ENCODE data around the gene ANO2. TPM values are rescaled to one million over a fixed set of nuclear protein-coding genes. Genes with fewer than 3 reads are reported as not detected.

ANO2 gene
- total and polyA plus RNA-seq, 2 experiments from 2014 or later = 0.21 TPM; not detected in 1

DNA sequence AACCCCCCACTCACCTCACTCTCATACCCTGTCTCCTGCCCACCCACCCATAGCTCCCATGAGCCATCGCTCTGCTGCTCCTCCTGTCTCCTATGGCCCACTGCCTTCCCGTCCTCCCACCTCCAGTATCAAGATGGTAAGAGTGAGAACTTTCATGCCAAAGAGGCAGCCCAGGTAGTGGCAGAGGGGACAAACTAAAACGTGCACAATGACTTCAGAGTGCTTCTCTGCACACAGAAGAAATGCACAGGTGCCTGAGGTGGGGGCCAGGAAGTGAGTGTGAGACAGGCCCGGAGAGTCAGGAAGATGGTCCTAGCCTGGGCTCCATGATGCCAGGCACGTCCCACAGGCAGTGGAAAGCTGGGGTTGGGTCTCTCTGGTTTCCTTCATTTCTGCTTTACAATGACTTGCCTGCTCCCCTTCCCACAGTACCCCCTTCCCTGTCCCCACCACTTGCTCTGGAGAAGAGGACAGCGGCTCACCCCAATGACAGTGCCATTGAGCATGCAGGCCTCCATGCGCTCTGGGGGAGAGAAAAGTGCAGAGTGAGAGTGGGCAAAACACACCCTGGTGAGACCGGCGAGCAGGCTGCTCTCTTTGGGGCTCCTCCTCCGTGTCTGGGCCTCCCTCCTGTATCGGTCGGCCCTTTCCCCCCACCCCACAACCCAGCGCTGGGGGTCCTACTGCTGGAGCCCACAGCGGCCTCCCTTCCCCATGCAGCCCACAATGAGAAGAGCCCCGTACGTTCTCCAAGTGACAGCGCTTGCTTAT is 22.8 kb upstream of the ANO2 start:
- Histone ChIP-seq H3K4me3 (no peak overlapping the region), H3K27ac (no peak overlapping the region), H3K36me3 (no peaks in the 10 kb centered on the region), H3K4me1 (ENCODE audit: low read depth) (no peaks in the 10 kb centered on the region), H3K27me3 (no peaks in the 10 kb centered on the region), H3K9me3 (ENCODE audit: low read depth) (no peaks in the 10 kb centered on the region)
- DNase-seq (ENCODE audit: low read depth in 1 of 2, low spot score in 1 of 2) = no peak
- TF ChIP-seq CTCF (IDR thresholded peaks at IDR 0.05; ENCODE audit: low read depth, low read length) = no peak

DNA sequence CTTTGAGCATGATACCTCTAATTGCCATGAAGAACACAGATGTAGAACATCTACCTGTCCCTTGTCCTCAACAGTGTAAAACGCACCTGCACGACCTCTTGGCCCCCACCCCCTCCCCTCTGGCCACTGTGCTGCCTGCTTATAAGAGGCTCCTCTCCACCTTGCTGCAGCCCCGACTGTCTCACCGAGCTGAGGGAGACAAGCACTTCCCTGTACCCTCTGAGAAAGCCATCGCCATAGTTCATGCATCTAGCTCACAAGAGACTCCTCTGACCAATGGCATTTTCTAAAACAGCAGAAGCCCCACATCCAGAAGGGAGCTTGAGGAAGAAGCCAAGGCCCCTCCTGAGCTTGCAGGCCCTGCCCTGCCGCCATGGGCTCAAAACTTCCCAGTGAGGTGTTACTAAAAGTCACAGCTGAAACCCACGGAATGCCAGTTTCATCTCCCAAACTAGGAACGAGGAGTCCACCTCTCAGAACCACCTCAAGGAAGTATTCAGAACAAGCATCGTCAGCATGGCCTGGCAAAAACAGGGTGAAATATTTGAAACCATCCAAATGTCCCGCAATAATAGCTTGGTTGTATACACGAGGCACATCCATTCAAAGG is 21.5 kb upstream of the ANO2 start:
- no peak overlapping the region for H3K4me3 ChIP-seq
- no peaks in the 10 kb centered on the region for H3K4me1 ChIP-seq (ENCODE audit: low read depth)
- DNase-seq (ENCODE audit: low read depth in 1 of 2, low spot score in 1 of 2) = no peak
- no peak overlapping the region for H3K27ac ChIP-seq
- H3K9me3 ChIP-seq (ENCODE audit: low read depth) = no peaks in the 10 kb centered on the region
- H3K36me3 ChIP-seq = no peaks in the 10 kb centered on the region
- no peak for TF ChIP-seq CTCF (IDR thresholded peaks at IDR 0.05; ENCODE audit: low read depth, low read length)
- no peaks in the 10 kb centered on the region for H3K27me3 ChIP-seq

GRCh38 chr12:5965950-5966383 is 20.9 kb upstream of the ANO2 start:
- Histone ChIP-seq H3K4me1 (ENCODE audit: low read depth) (no peaks in the 10 kb centered on the region), H3K27ac (no peak overlapping the region), H3K4me3 (no peak overlapping the region), H3K27me3 (no peaks in the 10 kb centered on the region), H3K9me3 (ENCODE audit: low read depth) (no peaks in the 10 kb centered on the region), H3K36me3 (no peaks in the 10 kb centered on the region)
- TF ChIP-seq CTCF (IDR thresholded peaks at IDR 0.05; ENCODE audit: low read depth, low read length) = peak; percentile 88
- peak; percentile 59 to 74 for DNase-seq (ENCODE audit: low read depth in 1 of 2, low spot score in 1 of 2)

DNA sequence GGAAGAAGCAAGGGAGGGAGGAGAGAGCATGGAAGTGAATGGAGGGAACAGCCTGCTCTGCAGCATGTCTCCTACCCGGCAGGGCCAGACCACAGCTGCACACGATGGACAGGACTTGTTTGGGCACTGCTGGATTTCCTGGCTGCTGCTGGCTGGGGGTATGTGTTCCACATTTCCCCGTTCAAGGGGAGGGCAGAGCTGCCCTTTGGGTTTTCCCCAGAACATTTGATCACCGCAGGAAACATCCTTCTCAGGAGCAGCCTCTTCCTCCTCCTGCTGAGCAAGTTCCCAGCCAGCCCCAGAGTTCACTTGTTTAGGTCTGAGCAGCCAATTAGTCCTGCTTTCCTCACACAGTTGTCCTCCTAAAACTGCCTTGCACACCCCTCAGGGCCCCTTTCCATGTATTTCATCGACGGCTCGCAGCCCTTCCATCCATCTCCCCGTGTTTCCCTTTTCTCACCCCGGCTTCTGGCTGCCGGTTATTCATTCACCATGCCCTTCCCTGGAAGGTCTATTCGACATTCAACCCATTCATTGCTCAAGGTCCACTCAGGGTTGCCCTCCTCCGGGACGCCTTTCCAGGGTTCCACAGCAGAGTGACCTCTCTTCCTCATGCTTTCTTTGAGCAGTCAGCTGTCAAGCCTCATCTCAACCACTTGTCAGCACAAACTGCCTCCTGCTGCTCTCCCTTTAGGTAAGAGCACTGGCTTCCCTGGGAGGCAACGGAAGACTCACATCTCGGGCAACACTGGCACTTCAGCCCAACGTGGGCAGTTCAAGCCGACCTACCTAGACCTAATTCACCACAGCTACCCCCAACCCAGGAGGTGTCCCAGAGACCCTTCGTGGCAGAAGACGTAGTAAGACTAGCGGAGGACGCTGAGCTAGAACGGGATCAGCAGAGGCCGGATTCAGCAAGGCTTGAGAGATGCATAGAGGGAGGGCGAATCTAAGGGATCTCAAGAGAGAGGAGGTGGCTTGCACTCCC is 20.1 kb upstream of the ANO2 start:
- no peak for DNase-seq (ENCODE audit: low read depth in 1 of 2, low spot score in 1 of 2)
- no peak overlapping the region for H3K4me3 ChIP-seq
- H3K4me1 ChIP-seq (ENCODE audit: low read depth) = no peaks in the 10 kb centered on the region

More for the DNA sequence above, 20.1 kb upstream of the ANO2 start:
- Histone ChIP-seq H3K27ac (no peak overlapping the region), H3K27me3 (no peaks in the 10 kb centered on the region), H3K36me3 (no peaks in the 10 kb centered on the region), H3K9me3 (ENCODE audit: low read depth) (no peaks in the 10 kb centered on the region)
- TF ChIP-seq CTCF (IDR thresholded peaks at IDR 0.05; ENCODE audit: low read depth, low read length) = no peak

Data from cardiac muscle cell (in vitro differentiated cells and primary cell).